Right atrium auricular region (tissue), 2 donors: ENCODE data around the gene CITED4. TPM values are rescaled to one million over a fixed set of nuclear protein-coding genes. Genes with fewer than 3 reads are reported as not detected.

Experiments
- DNase-seq: peaks from one replicate; pipeline ENCODE4 v3.0.0-alpha.2; 2019; ENCODE audit warnings: low spot score
- H3K27ac ChIP-seq, 2 donors: fragments of 200-600 bp; sonication (generic); 1 replicate in 1 of 2; 2 replicates in 1 of 2; pipeline ENCODE4 v1.5.1; 2016 to 2019
- H3K27me3 ChIP-seq, 2 donors: fragments of 200-600 bp; sonication (generic); one replicate each; pipeline versions ENCODE4 v1.5.1 to v1.6.0; 2017 to 2019
- H3K36me3 ChIP-seq: fragments of 200-600 bp; sonication (generic); one replicate; pipeline ENCODE4 v1.5.1; 2016
- H3K4me1 ChIP-seq, 2 donors: fragments of 200-600 bp; sonication (generic); one replicate each; pipeline versions ENCODE4 v1.5.1 to v1.6.0; 2017 to 2019
- H3K4me3 ChIP-seq, 2 donors: fragments of 200-600 bp; sonication (generic); 1 replicate in 1 of 2; 2 replicates in 1 of 2; pipeline ENCODE4 v1.5.1; 2017 to 2019; ENCODE audit warnings: mild to moderate bottlenecking in 1 of 2, moderate library complexity in 1 of 2
- H3K9me3 ChIP-seq, 2 donors: fragments of 200-600 bp; sonication (generic); one replicate each; pipeline ENCODE4 v1.5.1; 2019
- CTCF ChIP-seq, 2 donors: fragments of 200-600 bp; sonication (generic); IDR thresholded peaks; one replicate each; pipeline ENCODE4 v1.5.1; 2019; ENCODE audit warnings: antibody characterized with exemption in 2 of 2
- total RNA-seq, 2 donors: library from RNA; depleted of rRNA; stranded (reverse); fragments of >200 nt; gene quantifications; one replicate each; pipeline ENCODE4 v1.1.0, GENCODE V29; 2016

The CITED4 gene
- total RNA-seq, 2 donors from 2014 or later = 18.8 to 32.7 TPM

GRCh38 chr1:40823345-40823744 lies 38.8 kb downstream of the CITED4 start:
- Histone ChIP-seq H3K4me1 (peaks cover 0 to 5% of the 10 kb centered on the region in 2 donors), H3K9me3 (no peaks in the 10 kb centered on the region), H3K4me3 (no peak overlapping the region), H3K36me3 (no peaks in the 10 kb centered on the region), H3K27ac (no peak overlapping the region), H3K27me3 (no peaks in the 10 kb centered on the region)
- TF ChIP-seq CTCF (IDR thresholded peaks at IDR 0.05) = no peak
- DNase-seq = no peak

- no peaks in the 10 kb centered on the region for H3K27me3 ChIP-seq
- TF ChIP-seq CTCF (IDR thresholded peaks at IDR 0.05) = no peak
- no peak overlapping the region for H3K27ac ChIP-seq
- no peaks in the 10 kb centered on the region for H3K36me3 ChIP-seq
- H3K9me3 ChIP-seq = no peaks in the 10 kb centered on the region
- H3K4me1 ChIP-seq = peaks cover 0 to 10% of the 10 kb centered on the region in 2 donors
- no peak overlapping the region for H3K4me3 ChIP-seq
- DNase-seq = no peak
These were observed 39.3 kb downstream of the CITED4 start for GRCh38 chr1:40822890-40823289.

GRCh38 chr1:40820911-40821693 lies 41.1 kb downstream of the CITED4 start:
- no peak for TF ChIP-seq CTCF (IDR thresholded peaks at IDR 0.05)
- H3K27ac ChIP-seq = no peak overlapping the region
- no peaks in the 10 kb centered on the region for H3K9me3 ChIP-seq
- H3K27me3 ChIP-seq = no peaks in the 10 kb centered on the region
- peaks cover 0 to 11% of the 10 kb centered on the region in 2 donors for H3K4me1 ChIP-seq
- no peak for DNase-seq
- H3K36me3 ChIP-seq = no peaks in the 10 kb centered on the region
- no peak overlapping the region for H3K4me3 ChIP-seq

- Histone ChIP-seq H3K27me3 (no peaks in the 10 kb centered on the region), H3K27ac (no peak overlapping the region), H3K4me1 (peaks cover 0 to 11% of the 10 kb centered on the region in 2 donors), H3K36me3 (no peaks in the 10 kb centered on the region), H3K4me3 (no peak overlapping the region), H3K9me3 (no peaks in the 10 kb centered on the region)
- no peak for TF ChIP-seq CTCF (IDR thresholded peaks at IDR 0.05)
- DNase-seq = no peak
These were observed 41.8 kb downstream of the CITED4 start for GRCh38 chr1:40820251-40820797.

GRCh38 chr1:40819101-40819500 lies 43.1 kb downstream of the CITED4 start:
- DNase-seq = no peak
- no peaks in the 10 kb centered on the region for H3K36me3 ChIP-seq
- H3K27me3 ChIP-seq = no peaks in the 10 kb centered on the region
- H3K9me3 ChIP-seq = no peaks in the 10 kb centered on the region
- H3K4me3 ChIP-seq = peak overlapping the region in 1 of 2 donors; percentile 48
- peaks cover 0 to 11% of the 10 kb centered on the region in 2 donors for H3K4me1 ChIP-seq
- no peak overlapping the region for H3K27ac ChIP-seq
- TF ChIP-seq CTCF (IDR thresholded peaks at IDR 0.05) = no peak
